Kidney (tissue), 14 donors: ENCODE data around the gene TOX3. TPM values are rescaled to one million over a fixed set of nuclear protein-coding genes. Genes with fewer than 3 reads are reported as not detected.

Source experiments
- DNase-seq, 5 donors: peaks; one replicate each; pipeline ENCODE4 v3.0.0-alpha.2; 2013 to 2020
- FAIRE-seq: peaks from 2 replicates; lab custom pipeline; 2012; peaks lifted over from hg19 to GRCh38; lab: Jason Lieb, UNC
- H3K27ac ChIP-seq, 2 donors: one replicate each; pipeline ENCODE4 v1.7.0; 2013; ENCODE audit warnings: low read depth in 2 of 2, low read length in 2 of 2, inconsistent platforms in 1 of 2
- H3K27me3 ChIP-seq: one replicate; pipeline ENCODE4 v1.7.1; 2013; ENCODE audit warnings: low read length, inconsistent platforms; ENCODE audit not compliant: control insufficient read depth, insufficient read depth
- H3K36me3 ChIP-seq, 3 donors: one replicate each; pipeline versions ENCODE4 v1.7.0 to v1.7.1; 2013; ENCODE audit warnings: low read length in 3 of 3, control low read depth in 1 of 3, inconsistent platforms in 1 of 3; ENCODE audit not compliant: insufficient read depth in 3 of 3, control insufficient read depth in 2 of 3
- H3K4me1 ChIP-seq, 3 donors: one replicate each; pipeline versions ENCODE4 v1.7.0 to v1.7.1; 2013; ENCODE audit warnings: low read length in 3 of 3, inconsistent platforms in 1 of 3, low read depth in 1 of 3; ENCODE audit not compliant: control insufficient read depth in 2 of 3, insufficient read depth in 2 of 3
- H3K4me3 ChIP-seq, 3 donors: one replicate each; pipeline versions ENCODE4 v1.7.0 to v1.8.1; 2013; ENCODE audit warnings: low read length in 3 of 3, control low read depth in 1 of 3, inconsistent platforms in 1 of 3
- H3K9ac ChIP-seq, 3 donors: one replicate each; pipeline versions ENCODE4 v1.7.0 to v1.7.1; 2013; ENCODE audit warnings: low read length in 3 of 3, control low read depth in 1 of 3, inconsistent platforms in 1 of 3
- H3K9me3 ChIP-seq, 3 donors: one replicate each; pipeline versions ENCODE4 v1.7.0 to v1.7.1; 2013; ENCODE audit warnings: low read length in 3 of 3, control low read depth in 1 of 3, inconsistent platforms in 1 of 3; ENCODE audit not compliant: control insufficient read depth in 2 of 3, insufficient read depth in 1 of 3
- CTCF ChIP-seq: IDR thresholded peaks from 3 replicates; pipeline ENCODE4 v1.5.1; 2012; ENCODE audit warnings: mild to moderate bottlenecking, moderate library complexity, borderline replicate concordance; ENCODE audit not compliant: insufficient read depth; ENCODE audit errors: extremely low read depth
- intact Hi-C: fragments of 100-400 bp; cut with DNase I; formaldehyde crosslinking; loops from one replicate; pipeline ENCODE4 v1.11.1; 2022
- polyA plus RNA-seq: library from polyadenylated mRNA; stranded (reverse); fragments of 350-450 nt; fragmentation: Illumina TruSeq; extraction: RNeasy Lipid Tissue Mini Kit (QIAGEN cat#74804); gene quantifications from one replicate; pipeline ENCODE4 v1.2.3, GENCODE V29; 2014; ENCODE audit warnings: low read depth, low replicate concordance; ENCODE audit not compliant: insufficient read depth
- total RNA-seq: library from RNA; stranded (reverse); fragmentation: NEBNext Ultra II Directional; extraction: Animal tissue kit (Norgen Biotek cat#: 25700); gene quantifications from one replicate; pipeline ENCODE4 v1.2.1, GENCODE V29; 2021
- donor health status: control.
- donor health status: control.
- donor health status: control.
- donor health status: control.
- donor health status: control.
- donor health status: DM: yes; HTN: yes; CAD: no.
- donor health status: Normal renal cell carcinoma (clear cell type).

TOX3 gene
- total and polyA plus RNA-seq, 2 donors from 2014 or later = 8.7 to 16.2 TPM

- no peak overlapping the region for H3K27ac ChIP-seq
- no peak for DNase-seq
- H3K4me1 ChIP-seq = peaks cover 0 to 5% (median 5%) of the 10 kb centered on the region in 3 donors
- FAIRE-seq = no peak
- H3K36me3 ChIP-seq = no peaks in the 10 kb centered on the region
- intact Hi-C loops = no loop called here
- no peaks in the 10 kb centered on the region for H3K27me3 ChIP-seq
- H3K9me3 ChIP-seq = no peaks in the 10 kb centered on the region
- no peak for TF ChIP-seq CTCF
- H3K4me3 ChIP-seq = no peak overlapping the region
- no peak overlapping the region for H3K9ac ChIP-seq
These were observed 8.4 kb downstream of the TOX3 start for GRCh38 chr16:52538511-52538910.

GRCh38 chr16:52537516-52537915, 9.4 kb downstream of the TOX3 start:
- intact Hi-C loops = no loop called here
- no peak for DNase-seq
- Histone ChIP-seq H3K9me3 (no peaks in the 10 kb centered on the region), H3K9ac (no peak overlapping the region), H3K4me3 (no peak overlapping the region), H3K36me3 (no peaks in the 10 kb centered on the region), H3K4me1 (peaks cover 0 to 5% (median 0%) of the 10 kb centered on the region in 3 donors), H3K27ac (no peak overlapping the region), H3K27me3 (no peaks in the 10 kb centered on the region)
- FAIRE-seq = no peak
- no peak for TF ChIP-seq CTCF

- DNase-seq = no peak
- no peak overlapping the region for H3K9ac ChIP-seq
- H3K4me3 ChIP-seq = no peak overlapping the region
- H3K27ac ChIP-seq = peak overlapping the region in 1 of 2 donors; percentile 50
- TF ChIP-seq CTCF = no peak
- H3K4me1 ChIP-seq = peaks cover 0 to 5% (median 0%) of the 10 kb centered on the region in 3 donors
- H3K36me3 ChIP-seq = no peaks in the 10 kb centered on the region
- H3K27me3 ChIP-seq = no peaks in the 10 kb centered on the region
- FAIRE-seq = no peak
- H3K9me3 ChIP-seq = no peaks in the 10 kb centered on the region
- intact Hi-C loops = no loop called here
These were observed 11.9 kb downstream of the TOX3 start for GRCh38 chr16:52535076-52535475.

- Histone ChIP-seq H3K27ac (no peak overlapping the region), H3K36me3 (no peaks in the 10 kb centered on the region), H3K4me1 (peaks cover 0 to 5% (median 0%) of the 10 kb centered on the region in 3 donors), H3K9ac (no peak overlapping the region), H3K9me3 (no peaks in the 10 kb centered on the region), H3K27me3 (no peaks in the 10 kb centered on the region), H3K4me3 (no peak overlapping the region)
- no peak for DNase-seq
- intact Hi-C loops = no loop called here
- no peak for TF ChIP-seq CTCF
- no peak for FAIRE-seq
These were observed 13.6 kb downstream of the TOX3 start for GRCh38 chr16:52533296-52533695.
